ENCODE measurements around the gene ZNF892. TPM values are rescaled to one million over a fixed set of nuclear protein-coding genes. Genes with fewer than 3 reads are reported as not detected.
A peak's percentile ranks its signal among the peaks of the same experiment; 100 is the strongest.

Gene ZNF892
- total RNA-seq = 4.4 and 4.8 TPM in 2 replicates

DNA sequence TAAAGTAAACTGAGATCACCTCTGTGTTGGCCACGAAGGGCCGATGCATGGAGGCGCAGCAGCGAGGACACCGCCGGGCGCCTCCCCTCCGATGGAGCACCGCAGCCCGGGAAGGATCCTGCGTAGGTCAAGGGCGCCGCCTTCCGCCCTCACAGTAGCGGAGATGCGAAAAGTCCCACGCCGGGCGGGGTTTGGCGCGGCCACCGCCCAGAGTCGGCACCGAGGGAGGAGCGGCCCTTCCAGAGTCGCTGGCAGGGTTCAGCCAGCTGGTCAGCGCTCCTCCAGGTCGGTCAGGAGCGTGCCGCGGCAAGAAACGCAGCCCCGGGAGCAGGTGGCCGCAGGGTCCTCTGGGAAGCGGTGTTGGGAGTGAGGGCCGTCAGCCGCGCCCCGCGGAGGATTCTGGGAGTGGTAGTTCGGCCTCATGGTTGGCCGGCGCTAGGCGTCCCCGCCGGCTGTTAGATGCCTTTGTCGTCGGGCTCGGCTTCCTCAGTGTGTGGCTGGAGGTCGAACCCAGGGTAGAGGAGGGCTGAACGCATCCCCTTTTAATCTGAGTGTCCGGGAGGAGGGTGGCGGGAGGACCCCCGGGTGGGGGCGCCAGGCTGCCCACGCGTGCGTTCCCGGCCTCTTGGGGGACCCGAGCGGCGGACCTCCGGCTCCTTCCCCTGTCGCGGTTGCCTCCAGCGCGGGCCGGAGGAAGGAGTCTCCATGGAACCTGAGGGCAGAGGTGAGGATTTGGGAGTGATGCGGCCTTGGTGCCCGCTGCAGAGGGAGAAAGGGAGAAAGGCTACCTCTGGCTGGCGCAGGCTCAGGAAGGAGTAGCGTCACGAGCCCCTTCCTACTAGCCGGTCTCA is at the start of gene ZNF892:
TSS of gene ZNF892 (plus strand) at position 411 of the 851 bp plus-strand sequence. CDS start at position 706, 295 bp downstream.
- peak; percentile 88 to 89 for DNase-seq (ENCODE audit: low read depth in 2 of 2)

DNA sequence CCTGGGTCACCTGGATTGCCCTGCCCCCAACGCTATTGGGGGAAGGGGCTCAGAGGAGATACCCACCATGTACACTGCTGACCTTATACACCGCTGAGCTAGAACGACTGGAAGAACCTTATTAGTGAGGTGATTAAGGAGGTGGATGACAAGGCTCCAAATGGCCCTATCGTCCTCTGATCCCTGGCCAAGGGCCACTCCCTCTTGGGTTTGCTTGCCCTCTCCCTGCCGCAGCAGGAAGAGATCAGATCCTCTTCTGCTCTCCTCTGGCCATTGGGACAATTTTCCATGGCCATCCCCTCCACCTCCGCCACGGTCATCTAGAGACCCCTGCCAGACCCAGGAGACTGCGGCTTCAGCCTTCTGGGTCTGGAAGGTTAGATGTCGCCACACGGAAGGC is 48.9 kb upstream of the ZNF892 start:
- DNase-seq (ENCODE audit: low read depth in 2 of 2) = no peak

DNA sequence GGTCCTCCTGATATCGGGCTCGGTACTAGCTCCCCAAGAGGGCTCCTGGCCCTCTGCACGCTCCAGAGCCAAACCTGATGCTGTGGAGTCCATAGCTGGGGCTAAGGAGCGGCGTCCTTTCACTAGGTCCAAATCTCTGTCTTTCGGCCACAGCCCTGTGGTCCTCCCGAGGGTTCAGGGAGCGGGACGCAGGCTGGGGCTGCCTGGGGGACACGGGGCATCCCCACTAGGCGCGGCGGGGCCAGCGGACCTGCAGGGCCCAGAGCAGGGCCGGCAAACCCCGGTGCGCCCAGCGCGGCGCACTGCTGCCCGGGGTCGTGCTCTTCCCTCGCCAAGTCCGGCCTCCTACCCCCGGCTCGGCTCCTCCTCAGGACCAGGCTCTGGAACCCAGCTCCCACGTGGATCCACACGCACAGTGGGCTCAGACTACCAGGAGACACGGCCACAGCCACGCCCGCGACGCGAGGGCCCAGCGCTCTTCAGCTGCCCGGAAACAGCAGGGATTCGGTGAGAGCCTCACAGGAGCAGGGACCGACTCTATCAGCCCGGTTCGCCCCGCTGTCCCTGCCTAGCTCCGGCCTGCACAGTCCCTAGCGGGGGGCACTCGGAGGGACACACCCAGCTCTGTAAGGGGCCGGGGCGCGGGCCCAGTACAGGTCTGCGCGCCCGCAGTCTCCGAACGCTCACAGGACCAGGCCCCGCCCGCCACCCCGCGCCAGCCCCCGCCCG is 48.3 kb upstream of the ZNF892 start:
- DNase-seq (ENCODE audit: low read depth in 2 of 2) = peak; percentile 46 to 55

- peak; percentile 74 to 80 for DNase-seq (ENCODE audit: low read depth in 2 of 2)
Observed at GRCh38 chr2:95159690-95160449, 47.5 kb upstream of the ZNF892 start, which contains the start of gene ZNF514. Gene ZNF514, minus strand, starts transcription at chr2:95159848. Its CDS starts 6,595 bp downstream, at chr2:95153253.

DNA sequence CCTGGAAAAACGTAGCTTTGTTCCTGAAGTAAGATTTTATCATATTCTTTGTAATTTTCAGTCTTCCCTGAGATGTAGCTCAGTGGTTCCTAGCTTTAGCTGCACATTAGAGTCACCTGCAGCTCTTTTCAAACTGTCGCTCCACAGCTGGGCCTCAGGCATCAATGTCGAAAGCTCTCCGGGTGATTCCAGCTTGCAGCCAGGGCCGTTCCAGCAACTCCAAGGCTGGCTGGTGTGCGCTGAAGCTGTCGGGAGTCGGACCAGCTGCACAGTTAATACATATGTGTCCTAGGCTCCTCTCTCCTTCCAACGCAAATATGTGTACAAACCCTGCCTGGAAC is 42.3 kb upstream of the ZNF892 start:
- DNase-seq (ENCODE audit: low read depth in 2 of 2) = no peak

DNA sequence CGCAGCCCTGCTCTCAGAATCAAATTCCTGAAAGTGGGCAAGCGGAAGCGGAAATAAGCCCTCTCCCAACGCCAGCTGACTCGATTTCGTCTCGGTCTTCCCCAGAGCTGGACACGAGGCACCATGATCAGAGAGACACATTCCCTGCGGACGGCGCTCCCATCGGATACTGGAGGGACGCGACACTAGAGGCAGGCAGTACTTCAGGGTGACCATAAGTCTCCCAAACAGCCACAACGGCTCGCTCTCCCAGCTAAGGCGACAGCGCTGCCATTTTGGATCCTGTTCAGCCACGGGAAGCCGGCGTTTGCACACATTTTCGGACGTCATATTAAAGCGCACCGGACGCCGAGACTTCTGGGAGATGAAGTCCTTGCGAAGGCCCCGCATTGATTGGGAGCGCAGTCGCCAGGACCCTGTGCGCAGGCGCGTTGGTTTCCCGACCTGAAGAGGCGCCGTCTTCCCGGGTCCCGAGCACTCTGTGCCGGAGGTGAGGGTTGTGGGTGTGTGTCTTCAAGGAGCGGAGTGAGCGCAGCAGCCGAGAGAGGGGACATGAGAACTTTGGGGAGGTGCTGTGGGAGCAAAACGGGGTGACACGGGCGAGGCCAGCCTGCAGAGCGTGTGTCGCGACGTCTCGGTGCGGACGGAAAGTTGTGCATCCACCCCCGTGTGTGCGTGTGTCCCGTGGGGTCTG is 41.8 kb upstream of the ZNF892 start, which contains the start of gene ZNF2:
TSS of gene ZNF2 (plus strand) at position 439 of the 694 bp plus-strand sequence. CDS start 10,418 bp downstream, outside the sequence.
- DNase-seq (ENCODE audit: low read depth in 2 of 2) = peak; percentile 98

GRCh38 chr2:95166065-95166763 is 41.1 kb upstream of the ZNF892 start:
- no peak for DNase-seq (ENCODE audit: low read depth in 2 of 2)

GRCh38 chr2:95171902-95172301 is 35.4 kb upstream of the ZNF892 start:
- DNase-seq (ENCODE audit: low read depth in 2 of 2) = no peak

DNA sequence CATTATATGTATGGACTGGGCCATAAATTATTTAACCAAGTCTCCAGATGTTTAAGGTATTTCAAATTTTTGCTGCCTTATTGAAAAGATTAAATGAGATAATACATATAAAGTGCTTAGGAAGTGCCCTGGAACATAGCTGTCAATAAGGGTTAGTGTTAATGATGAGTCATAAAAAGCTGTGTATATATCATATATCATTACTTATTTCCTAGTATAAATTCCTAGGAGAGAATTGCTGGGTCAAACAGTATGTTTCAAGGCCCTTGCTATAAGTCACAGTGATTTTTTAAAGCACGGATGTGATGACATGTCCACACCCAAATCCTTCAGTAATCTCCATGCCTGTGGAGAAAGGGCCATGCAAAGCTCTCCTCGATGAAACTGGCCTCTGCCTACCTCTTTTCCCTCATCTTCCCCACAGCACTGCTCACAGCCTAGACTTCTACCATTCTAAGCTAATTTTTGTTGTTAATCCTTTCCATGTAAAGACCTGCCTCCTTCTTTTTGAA is 33.2 kb upstream of the ZNF892 start:
- no peak for DNase-seq (ENCODE audit: low read depth in 2 of 2)

- no peak for DNase-seq (ENCODE audit: low read depth in 2 of 2)
Observed at GRCh38 chr2:95179451-95179850, 27.9 kb upstream of the ZNF892 start.

DNA sequence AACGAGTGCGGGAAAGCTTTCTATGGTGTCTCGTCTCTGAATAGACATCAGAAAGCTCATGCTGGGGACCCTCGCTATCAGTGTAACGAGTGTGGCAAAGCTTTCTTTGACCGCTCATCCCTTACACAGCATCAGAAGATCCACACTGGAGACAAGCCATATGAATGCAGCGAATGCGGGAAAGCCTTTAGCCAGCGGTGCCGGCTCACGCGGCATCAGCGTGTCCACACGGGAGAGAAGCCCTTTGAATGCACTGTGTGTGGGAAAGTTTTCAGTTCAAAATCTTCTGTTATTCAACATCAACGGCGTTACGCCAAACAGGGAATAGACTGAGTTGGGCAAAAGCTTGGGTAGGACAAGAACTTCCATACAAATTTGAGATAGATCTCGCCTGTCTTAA is 25.5 kb upstream of the ZNF892 start:
- DNase-seq (ENCODE audit: low read depth in 2 of 2) = no peak

GRCh38 chr2:95185197-95185596 is 22.1 kb upstream of the ZNF892 start:
- no peak for DNase-seq (ENCODE audit: low read depth in 2 of 2)

DNA sequence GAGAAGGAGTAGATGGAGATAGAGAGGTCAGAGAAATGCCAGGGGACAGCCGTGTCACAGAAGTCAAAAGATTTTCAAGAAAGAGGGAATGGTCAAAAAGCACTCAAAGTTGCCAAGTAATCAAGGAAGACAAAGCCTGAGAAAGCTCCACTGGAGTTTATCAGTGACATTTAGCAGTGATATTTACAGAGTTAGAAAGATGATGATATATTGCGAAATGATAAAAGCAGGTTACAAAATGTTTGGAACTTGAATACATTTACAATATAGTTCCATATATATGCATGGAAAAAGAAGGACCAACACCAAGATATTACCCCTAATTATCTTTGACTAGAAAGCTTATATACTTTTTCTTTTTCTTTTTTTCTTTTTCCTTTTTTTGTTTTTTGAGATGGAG is 21.3 kb upstream of the ZNF892 start:
- no peak for DNase-seq (ENCODE audit: low read depth in 2 of 2)

DNA sequence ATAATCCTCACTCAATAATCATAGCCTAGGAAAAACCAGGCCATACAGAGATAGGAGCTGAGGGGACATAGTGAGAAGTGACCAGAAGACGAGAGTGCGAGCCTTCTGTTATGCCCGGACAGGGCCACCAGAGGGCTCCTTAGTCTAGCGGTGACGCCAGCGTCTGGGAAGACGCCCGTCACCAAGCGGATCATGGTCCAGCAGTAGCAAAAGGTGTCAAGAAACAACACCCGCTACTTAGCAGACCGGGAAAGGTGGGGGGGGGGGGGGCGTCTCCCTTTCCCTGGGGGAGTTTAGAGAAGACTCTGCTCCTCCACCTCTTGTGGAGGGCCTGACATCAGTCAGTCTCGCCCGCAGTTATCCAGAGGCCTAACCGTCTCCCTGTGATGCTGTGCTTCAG is 14.4 kb upstream of the ZNF892 start:
- DNase-seq (ENCODE audit: low read depth in 2 of 2) = peak in 1 of 2 donors; percentile 49

DNA sequence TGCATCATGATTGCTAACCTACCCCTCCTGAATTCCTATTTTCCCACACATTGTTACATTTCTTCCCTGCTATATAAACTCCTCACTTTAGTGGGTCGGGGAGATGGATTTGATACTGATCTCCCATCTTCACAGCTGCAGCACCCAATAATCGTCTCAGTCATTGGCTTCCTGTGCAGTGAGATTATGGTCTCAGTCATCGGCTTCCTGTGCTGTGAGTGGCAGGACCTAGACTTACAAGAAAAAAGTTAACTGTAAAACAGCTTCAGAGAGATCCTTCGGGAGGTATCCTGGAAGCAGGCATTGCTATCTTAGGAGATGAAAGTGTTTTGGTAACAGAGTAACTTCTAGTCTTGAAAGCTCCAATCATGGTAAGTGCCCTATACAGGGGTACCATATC is 3.4 kb upstream of the ZNF892 start:
- DNase-seq (ENCODE audit: low read depth in 2 of 2) = no peak

- no peak for DNase-seq (ENCODE audit: low read depth in 2 of 2)
Observed at GRCh38 chr2:95204396-95204795, 2.9 kb upstream of the ZNF892 start.

- no peak for DNase-seq (ENCODE audit: low read depth in 2 of 2)
Observed at GRCh38 chr2:95206096-95206495, 1.2 kb upstream of the ZNF892 start.

- no peak for DNase-seq (ENCODE audit: low read depth in 2 of 2)
Observed at GRCh38 chr2:95208106-95208505, 785 bp downstream of the ZNF892 start.

DNA sequence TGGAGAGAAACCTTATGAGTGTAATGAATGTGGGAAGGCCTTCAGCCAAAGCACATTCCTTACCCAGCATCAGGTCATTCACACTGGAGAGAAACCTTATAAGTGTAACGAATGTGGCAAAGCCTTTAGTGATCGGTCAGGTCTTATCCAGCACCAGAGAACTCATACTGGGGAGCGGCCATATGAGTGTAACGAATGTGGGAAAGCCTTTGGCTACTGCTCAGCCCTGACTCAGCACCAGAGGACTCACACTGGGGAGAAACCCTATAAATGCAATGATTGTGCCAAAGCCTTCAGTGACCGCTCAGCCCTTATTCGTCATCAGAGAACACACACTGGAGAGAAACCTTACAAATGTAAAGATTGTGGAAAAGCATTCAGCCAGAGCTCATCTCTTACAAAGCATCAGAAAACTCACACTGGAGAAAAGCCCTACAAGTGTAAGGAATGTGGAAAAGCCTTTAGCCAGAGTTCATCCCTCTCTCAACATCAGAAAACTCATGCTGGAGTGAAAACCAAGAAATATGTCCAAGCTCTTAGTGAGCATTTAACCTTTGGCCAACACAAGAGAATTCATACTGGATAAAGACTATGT is 7.8 kb downstream of the ZNF892 start:
- DNase-seq (ENCODE audit: low read depth in 2 of 2) = no peak

- DNase-seq (ENCODE audit: low read depth in 2 of 2) = no peak
Observed at GRCh38 chr2:95220449-95220848, 13.1 kb downstream of the ZNF892 start.
